Tibial artery (tissue), 4 donors: ENCODE results near the gene SNAPC2.

ENCODE experiments used
- DNase-seq, 2 donors: peaks; one replicate each; pipeline ENCODE4 v3.0.0-alpha.2; 2019
- H3K27ac ChIP-seq, 2 donors: fragments of 200-600 bp; sonication (generic) in 1 of 2; 1 replicate in 1 of 2; 2 replicates in 1 of 2; pipeline ENCODE4 v1.5.1; 2018 to 2019; ENCODE audit warnings: mild to moderate bottlenecking in 1 of 2
- H3K27me3 ChIP-seq, 2 donors: fragments of 200-600 bp; sonication (generic) in 1 of 2; one replicate each; pipeline versions ENCODE4 v1.5.1 to v1.6.0; 2016 to 2019
- H3K36me3 ChIP-seq, 3 donors: fragments of 200-600 bp; sonication (generic) in 2 of 3; one replicate each; pipeline ENCODE4 v1.5.1; 2016 to 2019; ENCODE audit warnings: mild to moderate bottlenecking in 2 of 3
- H3K4me1 ChIP-seq, 4 donors: fragments of 200-600 bp; sonication (generic) in 2 of 4; 1 replicate in 3 of 4; 2 replicates in 1 of 4; pipeline ENCODE4 v1.5.1; 2016 to 2019
- H3K4me3 ChIP-seq, 2 donors: fragments of 200-600 bp; sonication (generic) in 1 of 2; 1 replicate in 1 of 2; 2 replicates in 1 of 2; pipeline ENCODE4 v1.5.1; 2018 to 2019; ENCODE audit warnings: mild to moderate bottlenecking in 2 of 2
- H3K9me3 ChIP-seq, 3 donors: fragments of 200-600 bp; sonication (generic) in 1 of 3; one replicate each; pipeline ENCODE4 v1.5.1; 2016 to 2019
- intact Hi-C: fragments of 100-400 bp; cut with DNase I; formaldehyde crosslinking; loops from one replicate; pipeline ENCODE4 v1.15.0; 2023; ENCODE audit warnings: low total_unique reads
- TF ChIP-seq, protein P1 (sequence below), 2 experiments: fragments of 200-600 bp in 1 of 2; fragments of 450-650 bp in 1 of 2; IDR thresholded peaks; one replicate each; pipeline ENCODE4 v1.5.1; 2017 to 2019; ENCODE audit warnings: antibody characterized with exemption in 2 of 2, mild to moderate bottlenecking in 1 of 2, moderate library complexity in 1 of 2

The SNAPC2 gene

DNA sequence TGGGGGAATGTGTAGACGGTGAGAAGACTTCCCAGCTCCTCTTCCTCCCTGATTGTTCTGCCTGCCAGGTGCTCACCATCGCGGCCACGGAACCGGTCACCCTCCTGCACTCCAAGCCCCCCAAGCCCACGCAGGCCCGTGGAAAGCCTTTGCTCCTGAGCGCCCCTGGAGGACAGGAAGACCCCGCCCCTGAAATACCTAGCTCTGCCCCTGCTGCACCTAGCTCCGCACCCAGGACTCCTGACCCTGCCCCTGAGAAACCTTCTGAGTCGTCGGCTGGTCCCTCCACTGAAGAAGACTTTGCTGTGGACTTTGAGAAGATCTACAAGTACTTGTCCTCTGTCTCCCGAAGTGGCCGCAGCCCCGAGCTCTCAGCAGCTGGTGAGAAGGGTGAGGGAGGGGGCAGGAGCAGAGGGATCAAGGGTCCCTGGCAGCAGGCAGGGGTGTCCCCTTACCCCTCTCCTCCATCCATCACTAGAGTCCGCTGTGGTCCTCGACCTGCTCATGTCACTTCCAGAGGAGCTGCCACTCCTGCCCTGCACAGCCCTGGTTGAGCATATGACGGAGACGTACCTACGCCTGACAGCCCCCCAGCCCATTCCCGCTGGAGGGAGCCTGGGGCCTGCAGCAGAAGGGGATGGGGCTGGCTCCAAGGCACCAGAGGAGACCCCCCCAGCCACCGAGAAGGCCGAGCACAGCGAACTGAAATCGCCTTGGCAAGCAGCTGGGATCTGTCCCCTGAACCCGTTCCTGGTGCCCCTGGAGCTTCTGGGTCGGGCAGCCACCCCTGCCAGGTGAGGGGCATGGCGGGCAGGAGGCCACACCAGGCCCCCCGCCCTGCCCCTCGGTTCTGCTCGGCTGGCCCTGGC lies 2.1 kb downstream of the SNAPC2 start:
- H3K9me3 ChIP-seq: no peaks in the 10 kb centered on the region
- TF ChIP-seq, protein P1, sequence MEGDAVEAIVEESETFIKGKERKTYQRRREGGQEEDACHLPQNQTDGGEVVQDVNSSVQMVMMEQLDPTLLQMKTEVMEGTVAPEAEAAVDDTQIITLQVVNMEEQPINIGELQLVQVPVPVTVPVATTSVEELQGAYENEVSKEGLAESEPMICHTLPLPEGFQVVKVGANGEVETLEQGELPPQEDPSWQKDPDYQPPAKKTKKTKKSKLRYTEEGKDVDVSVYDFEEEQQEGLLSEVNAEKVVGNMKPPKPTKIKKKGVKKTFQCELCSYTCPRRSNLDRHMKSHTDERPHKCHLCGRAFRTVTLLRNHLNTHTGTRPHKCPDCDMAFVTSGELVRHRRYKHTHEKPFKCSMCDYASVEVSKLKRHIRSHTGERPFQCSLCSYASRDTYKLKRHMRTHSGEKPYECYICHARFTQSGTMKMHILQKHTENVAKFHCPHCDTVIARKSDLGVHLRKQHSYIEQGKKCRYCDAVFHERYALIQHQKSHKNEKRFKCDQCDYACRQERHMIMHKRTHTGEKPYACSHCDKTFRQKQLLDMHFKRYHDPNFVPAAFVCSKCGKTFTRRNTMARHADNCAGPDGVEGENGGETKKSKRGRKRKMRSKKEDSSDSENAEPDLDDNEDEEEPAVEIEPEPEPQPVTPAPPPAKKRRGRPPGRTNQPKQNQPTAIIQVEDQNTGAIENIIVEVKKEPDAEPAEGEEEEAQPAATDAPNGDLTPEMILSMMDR (IDR thresholded peaks at IDR 0.05): no peak

DNA sequence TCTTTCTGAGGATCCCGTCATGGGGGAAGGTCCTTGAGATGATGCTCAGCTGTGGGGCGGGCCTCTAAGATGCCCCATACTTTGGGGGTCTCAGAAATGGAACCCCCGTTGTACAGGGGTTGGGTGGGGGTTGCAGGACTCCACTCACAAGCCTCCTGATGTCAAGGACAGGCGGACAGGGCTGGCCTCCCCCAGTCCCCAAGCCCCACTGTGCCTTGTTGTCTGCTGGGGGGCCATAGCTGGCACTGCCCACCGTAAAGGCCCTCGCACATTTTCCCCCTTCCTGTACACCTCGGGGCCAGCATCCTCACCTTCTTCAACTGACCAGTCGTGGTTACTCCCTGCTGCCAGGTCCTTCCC lies 2.7 kb downstream of the SNAPC2 start:
- H3K4me3 ChIP-seq: no peak overlapping the region
- no peaks in the 10 kb centered on the region for H3K9me3 ChIP-seq
- intact Hi-C loops: no loop called here
- H3K27me3 ChIP-seq: peaks cover 0 to 19% of the 10 kb centered on the region in 2 donors
- DNase-seq: no peak
- TF ChIP-seq, protein P1 (IDR thresholded peaks at IDR 0.05): no peak
- peaks cover 4 to 91% (median 79%) of the 10 kb centered on the region in 4 donors for H3K4me1 ChIP-seq
- peaks cover 9 to 20% (median 14%) of the 10 kb centered on the region in 3 donors for H3K36me3 ChIP-seq
- peak overlapping the region in 1 of 2 donors; percentile 85 for H3K27ac ChIP-seq

More for the DNA sequence above, 2.1 kb downstream of the SNAPC2 start:
- Histone ChIP-seq H3K27ac (peak overlapping the region; percentile 85 to 88), H3K4me1 (peaks cover 4 to 91% (median 79%) of the 10 kb centered on the region in 4 donors), H3K27me3 (peaks cover 0 to 25% of the 10 kb centered on the region in 2 donors), H3K36me3 (peaks cover 9 to 20% (median 14%) of the 10 kb centered on the region in 3 donors), H3K4me3 (peak overlapping the region; percentile 72 to 85)
- no peak for DNase-seq
- intact Hi-C loops: no loop called here

DNA sequence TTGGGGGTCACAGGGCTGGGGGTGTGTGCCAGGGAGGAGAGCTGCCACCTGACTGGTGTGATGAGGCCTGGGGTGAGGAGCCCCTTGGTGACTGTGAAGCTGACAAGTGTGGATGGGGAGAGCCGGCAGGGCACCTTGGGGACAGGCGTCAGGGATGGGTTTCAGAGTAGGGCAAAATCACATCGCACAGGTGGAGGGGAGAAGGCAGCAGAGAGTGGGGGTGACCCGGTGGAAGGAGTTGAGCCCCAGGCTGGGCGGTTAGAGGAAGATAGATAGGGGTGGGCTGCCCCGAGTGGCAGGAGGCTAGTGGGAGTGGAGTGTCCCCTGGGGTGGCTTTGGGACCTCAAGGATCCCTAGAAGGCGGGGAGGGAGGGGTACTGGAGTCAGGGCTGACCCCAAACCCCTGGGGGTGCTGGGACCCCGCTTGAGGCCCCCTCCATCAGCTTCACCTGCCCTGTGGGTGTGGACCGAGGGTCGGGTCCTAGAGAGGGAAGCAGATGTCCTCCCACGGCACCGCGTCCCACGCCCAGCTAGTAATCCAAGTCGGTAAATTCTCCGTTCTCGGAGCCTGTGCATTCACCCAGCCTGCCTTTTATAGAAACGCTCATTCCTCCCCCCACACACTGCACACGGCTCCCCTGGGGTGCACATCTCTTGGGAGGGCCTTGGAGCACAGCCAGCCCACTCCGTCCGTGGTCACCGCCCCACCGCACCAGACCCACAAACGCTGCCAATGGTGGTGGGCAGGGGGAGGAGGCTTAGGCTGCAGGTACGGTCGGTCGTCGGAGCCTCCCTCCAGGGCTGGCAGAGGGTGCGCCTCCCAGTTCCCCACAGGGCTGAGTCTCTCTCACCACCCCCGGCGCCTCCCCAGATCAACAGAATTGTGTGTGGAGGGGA lies 3.4 kb downstream of the SNAPC2 start:
- Histone ChIP-seq H3K9me3 (no peaks in the 10 kb centered on the region), H3K4me3 (peak overlapping the region in 1 of 2 donors; percentile 3), H3K27ac (peak overlapping the region; percentile 46 to 85), H3K4me1 (peaks cover 4 to 92% (median 83%) of the 10 kb centered on the region in 4 donors), H3K27me3 (peaks cover 0 to 11% of the 10 kb centered on the region in 2 donors), H3K36me3 (peaks cover 9 to 20% (median 14%) of the 10 kb centered on the region in 3 donors)
- TF ChIP-seq, protein P1 (IDR thresholded peaks at IDR 0.05): no peak
- no peak for DNase-seq
- intact Hi-C loops: no loop called here

DNA sequence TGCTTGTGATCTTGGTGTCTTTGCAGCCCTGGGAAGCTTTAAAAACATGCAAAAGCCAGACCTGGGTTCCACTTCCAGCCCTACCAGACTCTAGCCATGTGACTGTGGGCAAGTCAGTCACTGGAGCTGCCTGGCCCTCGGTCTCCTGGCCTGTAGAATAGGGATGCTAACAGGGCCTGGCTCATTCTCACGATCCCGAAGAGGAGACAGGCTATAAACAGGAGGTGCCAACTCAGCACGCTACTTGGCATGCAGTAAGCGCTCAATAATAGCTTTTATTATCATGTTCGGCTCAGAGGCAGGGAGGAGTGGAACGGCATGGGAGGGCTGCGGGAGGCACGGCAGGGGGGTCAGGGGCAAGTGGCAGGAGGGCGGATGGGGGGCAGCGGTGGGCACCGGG lies 4.1 kb downstream of the SNAPC2 start:
- DNase-seq: no peak
- intact Hi-C loops: no loop called here
- TF ChIP-seq, protein P1 (IDR thresholded peaks at IDR 0.05): no peak
- Histone ChIP-seq H3K27me3 (peaks cover 0 to 4% of the 10 kb centered on the region in 2 donors), H3K27ac (peak overlapping the region; percentile 46 to 85), H3K36me3 (peaks cover 9 to 20% (median 14%) of the 10 kb centered on the region in 3 donors), H3K4me3 (peak overlapping the region in 1 of 2 donors; percentile 49), H3K9me3 (no peaks in the 10 kb centered on the region), H3K4me1 (peaks cover 4 to 92% (median 82%) of the 10 kb centered on the region in 4 donors)

DNA sequence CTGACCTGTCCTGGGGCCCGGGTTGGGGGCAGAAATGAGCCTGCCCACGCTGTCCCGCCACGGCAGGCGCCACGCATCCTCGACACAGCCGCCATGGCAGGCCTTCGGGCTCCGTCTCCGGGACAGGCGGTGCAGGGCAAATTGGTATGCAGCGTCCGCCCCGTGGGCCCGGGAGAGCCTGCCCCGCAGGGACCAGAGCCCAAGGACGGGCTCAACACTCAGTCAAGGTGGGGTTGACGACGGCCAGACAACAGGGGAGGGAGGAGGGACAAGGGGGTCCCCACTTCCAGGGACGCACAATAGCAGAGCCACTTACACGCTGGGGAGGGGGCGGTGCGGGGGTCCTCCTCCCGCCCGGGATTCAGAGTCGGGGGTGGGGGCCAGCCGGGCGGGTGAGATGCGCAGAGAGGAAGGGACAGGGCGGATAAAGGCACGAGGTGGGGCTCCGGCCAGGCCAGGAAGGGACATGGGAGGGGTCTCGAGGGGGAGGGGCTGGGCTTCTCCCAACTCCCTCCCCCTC lies 4.6 kb downstream of the SNAPC2 start:
- TF ChIP-seq, protein P1 (IDR thresholded peaks at IDR 0.05): no peak
- peak overlapping the region; percentile 49 to 61 for H3K4me3 ChIP-seq
- H3K27me3 ChIP-seq: peaks cover 0 to 4% of the 10 kb centered on the region in 2 donors
- intact Hi-C loops: no loop called here
- no peaks in the 10 kb centered on the region for H3K9me3 ChIP-seq
- H3K27ac ChIP-seq: peak overlapping the region; percentile 56 to 85
- no peak for DNase-seq
- peaks cover 9 to 20% (median 14%) of the 10 kb centered on the region in 3 donors for H3K36me3 ChIP-seq
- peaks cover 4 to 92% (median 82%) of the 10 kb centered on the region in 4 donors for H3K4me1 ChIP-seq
